LoVo (cell line): ENCODE measurements around the gene GULP1.
A peak's percentile ranks its signal among the peaks of the same experiment; 100 is the strongest.
"Not testable (repeated sequence)": the region's sequence is repeated elsewhere in the genome, so short reads cannot be mapped to it uniquely, and the experiment has no call there.

Source experiments
- DNase-seq: peaks from one replicate; pipeline ENCODE4 v3.0.0-alpha.2; 2016; ENCODE audit warnings: low spot score

GULP1 gene

GRCh38 chr2:188291617-188292347, at the start of gene GULP1:
GULP1 (plus strand) TSS chr2:188291874; CDS start chr2:188477703, 185,829 bp downstream.
- peak; percentile 77 for DNase-seq

GRCh38 chr2:188243381-188243780, 48.3 kb upstream of the GULP1 start:
- no peak for DNase-seq

- no peak for DNase-seq
Observed at GRCh38 chr2:188244383-188244782, 47.3 kb upstream of the GULP1 start.

GRCh38 chr2:188245230-188245629, 46.4 kb upstream of the GULP1 start:
- no peak for DNase-seq

GRCh38 chr2:188248513-188248912, 43.2 kb upstream of the GULP1 start:
- no peak for DNase-seq

- DNase-seq = no peak
Observed at GRCh38 chr2:188251034-188251433, 40.6 kb upstream of the GULP1 start.

GRCh38 chr2:188256420-188256819, 35.3 kb upstream of the GULP1 start:
- no peak for DNase-seq

- no peak for DNase-seq
Observed at GRCh38 chr2:188265315-188265714, 26.4 kb upstream of the GULP1 start.

GRCh38 chr2:188267776-188268175, 23.9 kb upstream of the GULP1 start:
- DNase-seq = no peak

- no peak for DNase-seq
Observed at GRCh38 chr2:188269004-188269403, 22.7 kb upstream of the GULP1 start.

- DNase-seq = no peak
Observed at GRCh38 chr2:188272121-188272520, 19.6 kb upstream of the GULP1 start.

- DNase-seq = no peak
Observed at GRCh38 chr2:188274274-188274673, 17.4 kb upstream of the GULP1 start.

- no peak for DNase-seq
Observed at GRCh38 chr2:188276255-188276654, 15.4 kb upstream of the GULP1 start.

GRCh38 chr2:188277786-188278185, 13.9 kb upstream of the GULP1 start:
- no peak for DNase-seq

GRCh38 chr2:188278388-188279092, 13.1 kb upstream of the GULP1 start:
- DNase-seq = no peak

- no peak for DNase-seq
Observed at GRCh38 chr2:188279093-188279445, 12.6 kb upstream of the GULP1 start.

- DNase-seq = no peak
Observed at GRCh38 chr2:188280811-188281222, 10.9 kb upstream of the GULP1 start.

GRCh38 chr2:188282907-188283306, 8.8 kb upstream of the GULP1 start:
- DNase-seq = no peak

- DNase-seq = not testable (repeated sequence)
Observed at GRCh38 chr2:188284251-188284650, 7.4 kb upstream of the GULP1 start.

GRCh38 chr2:188285049-188285448, 6.6 kb upstream of the GULP1 start:
- DNase-seq = no peak

- no peak for DNase-seq
Observed at GRCh38 chr2:188285774-188286173, 5.9 kb upstream of the GULP1 start.

GRCh38 chr2:188291142-188291616, 495 bp upstream of the GULP1 start:
- DNase-seq = peak; percentile 32
